GM18867 (cell line): ENCODE results near the gene FTO.

ENCODE experiments used
- ATAC-seq: cut with Tn5 transposase; IDR thresholded peaks from one replicate; pipeline ENCODE4 v1.9.1; 2021; ENCODE audit warnings: mild to moderate bottlenecking, moderate library complexity; ENCODE audit not compliant: unreplicated experiment

Gene FTO

DNA sequence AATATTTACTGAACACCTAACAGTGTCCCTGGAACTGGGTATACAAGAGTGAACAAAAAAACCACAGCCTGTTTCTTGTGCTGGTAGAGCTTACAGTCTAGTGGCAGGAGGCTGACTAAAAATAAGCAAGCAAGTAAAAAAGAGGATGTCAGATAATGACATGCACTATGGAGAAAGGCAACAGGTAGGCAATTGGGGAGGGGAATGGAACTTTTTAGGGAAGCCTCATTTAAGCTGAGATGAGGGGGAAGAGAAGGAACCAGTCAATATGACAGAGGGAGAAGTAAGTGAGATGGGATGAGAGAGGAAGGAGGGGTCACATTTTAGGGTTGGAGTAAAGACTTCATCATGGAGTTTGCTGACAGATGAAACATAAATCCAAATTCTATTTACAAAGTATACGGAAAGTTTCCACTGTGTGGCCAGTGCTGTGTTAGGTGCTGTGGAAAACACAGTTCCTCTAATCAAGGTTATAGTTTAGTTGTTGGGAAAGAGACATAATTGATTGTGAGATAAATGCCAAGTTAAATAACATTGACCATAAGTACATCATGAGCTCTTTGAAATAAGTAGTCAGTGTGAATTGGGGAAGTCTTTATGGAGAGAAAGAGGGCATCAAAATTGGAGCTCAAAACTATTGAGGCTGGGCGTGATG lies 251.4 kb downstream of the FTO start:
- no peak for ATAC-seq

DNA sequence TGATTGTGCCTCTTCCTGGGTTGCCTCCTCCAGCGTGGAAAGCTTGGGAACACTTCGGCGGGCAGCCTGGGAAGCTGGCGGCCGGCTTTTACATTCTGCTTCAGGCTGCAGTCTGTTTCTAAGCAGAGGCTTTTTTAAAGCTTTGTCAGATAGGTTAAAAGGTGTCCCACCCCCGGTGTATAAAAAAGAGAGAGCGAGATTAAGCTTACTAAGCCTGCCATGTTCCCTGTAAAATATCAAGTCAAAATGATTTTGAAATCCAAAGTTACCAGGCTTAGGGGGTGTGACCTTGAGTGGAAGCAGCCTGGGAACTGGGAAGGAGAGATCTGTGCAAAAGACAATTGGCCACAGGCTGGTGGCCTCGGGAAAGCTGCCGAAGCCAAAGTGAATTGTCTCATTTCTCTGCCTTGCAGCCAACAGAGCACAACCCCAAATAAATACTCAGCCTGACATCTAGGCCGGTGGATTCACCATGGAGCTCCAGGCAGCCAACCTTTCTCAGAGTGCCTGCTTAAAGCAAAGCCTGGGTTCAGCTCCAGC lies 254.5 kb downstream of the FTO start:
- ATAC-seq = no peak

DNA sequence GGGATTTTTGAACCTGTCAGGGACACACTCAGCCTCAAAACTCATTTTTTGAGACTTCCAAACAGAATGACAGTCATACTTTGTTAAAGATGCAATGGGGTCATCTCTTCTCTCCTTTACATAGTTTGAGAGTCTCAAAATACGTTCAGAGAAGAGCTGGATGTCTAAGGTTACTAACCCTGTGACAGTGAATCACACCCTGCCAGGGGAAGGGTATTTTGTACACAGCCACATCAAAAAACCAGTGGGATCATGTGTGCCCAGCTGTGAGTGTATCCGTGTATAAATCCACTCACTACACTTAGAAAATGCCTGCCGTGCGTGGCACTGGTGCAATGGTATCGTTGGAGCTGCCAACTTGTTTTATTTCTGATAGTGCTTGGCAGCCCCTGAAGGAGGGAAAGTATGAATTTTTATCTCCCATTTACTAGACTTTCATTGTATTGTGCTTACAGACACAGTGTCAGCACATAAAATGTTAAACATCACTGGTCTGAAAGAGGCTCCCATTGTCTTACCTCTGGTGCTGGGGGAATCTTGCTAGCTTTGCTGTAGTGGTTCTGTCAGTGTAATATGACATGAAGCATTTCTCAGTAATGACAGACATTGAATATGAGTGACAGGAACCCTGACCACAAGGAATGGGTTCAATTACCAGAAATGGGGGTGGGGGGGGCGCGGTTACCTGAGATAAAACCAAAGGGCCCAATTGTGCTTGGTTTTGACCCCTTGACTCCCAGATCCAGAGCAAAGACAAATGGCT lies 256.3 kb downstream of the FTO start:
- no peak for ATAC-seq

DNA sequence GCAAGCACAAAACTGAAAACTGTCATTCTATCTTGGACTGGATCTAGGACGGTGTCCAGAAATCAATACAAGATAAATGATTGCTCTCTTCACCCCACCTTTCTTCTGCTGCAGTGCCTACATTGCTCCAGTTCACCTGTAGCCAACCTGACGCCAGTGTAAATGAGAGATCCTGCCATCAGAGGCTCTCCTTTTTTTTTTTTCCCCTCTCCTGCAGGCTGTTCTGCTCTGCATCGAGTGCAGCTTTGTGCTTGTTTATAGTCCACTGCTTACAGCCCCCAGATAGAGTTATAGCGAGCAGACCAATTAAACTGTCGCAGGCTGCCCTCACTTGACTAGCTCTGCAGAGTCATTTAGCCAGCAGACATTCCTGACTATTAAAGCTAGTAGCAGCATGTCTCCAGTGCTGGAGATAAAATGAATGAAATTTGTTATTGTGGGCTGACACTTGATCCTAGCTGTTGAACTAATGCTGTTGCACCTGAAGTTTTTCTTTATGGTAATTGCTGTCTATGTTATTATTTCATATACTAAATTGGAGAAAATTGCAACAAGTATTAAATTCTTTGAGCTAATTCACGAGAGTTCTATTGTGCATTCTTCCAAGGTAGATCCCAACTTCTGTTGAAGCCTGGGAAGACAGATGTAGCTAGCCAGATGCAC lies 257.1 kb downstream of the FTO start:
- no peak for ATAC-seq

DNA sequence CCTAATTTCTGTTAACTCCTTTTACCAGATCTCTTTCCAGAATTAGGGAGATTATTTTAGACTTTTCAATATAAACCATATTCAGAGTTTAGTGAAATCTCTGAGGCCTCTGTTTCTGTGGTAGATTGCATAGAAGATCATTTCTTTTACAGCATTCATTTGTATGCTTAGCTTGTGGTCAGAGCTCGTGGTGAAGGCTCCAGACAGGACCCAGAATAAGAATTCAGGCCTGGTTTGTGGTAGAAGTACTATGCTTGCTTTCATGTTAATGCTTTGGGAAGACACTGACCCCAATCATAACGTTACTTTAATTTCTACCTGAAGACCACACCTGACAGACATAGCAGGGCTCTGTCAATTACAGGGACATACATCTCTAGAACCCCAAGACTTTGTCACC lies 258.1 kb downstream of the FTO start:
- no peak for ATAC-seq

DNA sequence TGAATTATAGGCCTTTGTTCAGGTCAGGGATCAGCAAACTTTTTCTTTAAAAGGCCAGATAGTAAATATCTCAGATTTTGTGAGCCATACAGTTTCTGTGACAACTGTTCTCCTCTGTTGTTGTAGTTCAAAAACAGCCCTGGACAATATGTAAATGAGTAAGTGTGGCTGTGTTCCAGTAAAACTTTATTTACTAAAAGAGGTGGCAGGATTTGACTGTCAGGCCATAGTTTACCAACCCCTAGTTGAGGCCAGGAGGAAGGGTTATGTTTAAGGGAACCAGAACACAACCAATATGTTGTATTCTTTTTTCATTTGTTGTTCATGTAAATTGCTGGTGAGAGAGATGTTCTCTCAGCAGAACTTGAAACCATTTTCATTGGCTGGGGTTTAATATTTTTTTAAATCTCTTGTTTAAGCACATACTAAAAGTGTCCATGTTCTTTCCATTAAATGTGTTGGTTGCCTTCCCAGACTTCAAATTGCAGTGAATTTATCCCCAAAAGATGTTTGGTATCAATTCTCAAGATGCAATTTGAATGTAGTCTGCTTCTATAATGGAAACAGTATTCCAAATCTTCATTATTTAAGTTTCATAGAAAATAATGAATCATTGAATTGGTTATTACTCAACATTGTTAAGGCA lies 260.3 kb downstream of the FTO start:
- no peak for ATAC-seq

DNA sequence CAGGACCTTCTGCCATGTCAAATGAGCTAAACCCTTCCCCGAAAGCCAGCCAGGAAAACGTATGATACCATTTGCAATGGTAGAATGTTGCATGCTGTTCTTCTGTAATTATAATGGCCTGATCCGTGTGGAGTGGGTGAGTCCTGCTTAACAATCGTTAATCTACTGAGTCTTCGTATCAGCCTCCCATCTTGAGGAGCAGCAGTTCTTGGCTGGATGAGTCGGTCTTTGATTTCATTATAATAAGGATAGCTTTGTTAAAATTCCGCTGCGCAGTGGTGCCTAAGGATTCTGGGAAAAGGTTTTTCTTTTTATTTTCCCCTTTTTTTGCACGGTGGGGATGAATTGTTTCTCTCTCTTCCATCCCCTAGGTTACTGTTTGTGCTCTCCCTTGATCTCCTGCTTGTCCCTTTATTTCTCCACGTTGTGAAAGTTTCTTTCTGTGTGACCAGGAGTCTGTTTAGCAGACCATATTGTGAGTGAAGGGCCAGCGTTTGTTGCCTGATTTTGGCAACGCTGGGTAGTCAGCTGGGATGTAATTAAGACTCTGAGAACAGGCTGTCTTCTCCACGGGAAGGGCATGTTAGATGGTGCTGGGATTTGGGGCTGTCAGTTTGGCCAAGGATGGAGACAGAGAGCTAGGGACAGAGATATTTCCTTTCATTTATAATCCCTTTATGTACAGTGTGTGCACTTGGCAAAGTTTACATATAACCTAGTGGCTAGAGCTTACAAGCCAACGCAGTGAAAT lies 263.0 kb downstream of the FTO start:
- ATAC-seq = no peak

DNA sequence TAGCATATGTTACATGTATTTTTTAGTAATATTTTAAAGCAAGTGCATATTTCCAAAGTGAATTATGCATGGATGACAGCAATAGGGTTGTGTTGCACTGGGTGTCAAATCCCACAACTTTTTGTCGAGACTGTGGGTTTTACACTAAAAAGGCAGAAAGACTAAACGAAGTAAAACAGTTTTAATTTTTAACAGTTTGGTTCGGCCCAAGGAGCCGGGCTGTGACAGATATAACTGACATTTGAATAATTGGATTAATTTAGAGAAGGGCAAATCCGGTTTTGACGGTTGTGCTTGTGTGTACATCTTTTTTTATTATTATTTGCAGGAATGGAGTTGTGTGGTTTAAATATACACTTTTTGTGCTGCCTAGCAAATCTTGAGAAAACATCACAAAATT lies 263.6 kb downstream of the FTO start:
- no peak for ATAC-seq

DNA sequence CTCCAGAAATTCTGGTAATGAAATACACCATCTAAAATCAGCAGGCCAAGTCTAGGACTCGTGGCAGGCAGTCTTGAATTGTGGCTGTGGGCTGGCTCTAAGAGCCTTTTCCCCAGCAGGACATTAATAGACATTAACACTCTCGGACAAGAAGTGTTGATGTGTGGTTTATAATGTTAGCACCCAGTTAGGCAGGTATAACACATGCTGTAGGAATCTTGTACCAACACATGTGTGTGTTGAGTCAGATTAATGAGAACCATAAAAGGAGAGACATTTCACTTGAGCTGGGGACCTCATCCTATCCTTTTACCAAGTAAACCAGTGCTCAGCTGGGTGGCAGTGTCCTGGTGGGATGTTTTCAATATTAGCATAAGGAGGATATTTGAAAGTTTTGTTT lies 264.5 kb downstream of the FTO start:
- no peak for ATAC-seq

DNA sequence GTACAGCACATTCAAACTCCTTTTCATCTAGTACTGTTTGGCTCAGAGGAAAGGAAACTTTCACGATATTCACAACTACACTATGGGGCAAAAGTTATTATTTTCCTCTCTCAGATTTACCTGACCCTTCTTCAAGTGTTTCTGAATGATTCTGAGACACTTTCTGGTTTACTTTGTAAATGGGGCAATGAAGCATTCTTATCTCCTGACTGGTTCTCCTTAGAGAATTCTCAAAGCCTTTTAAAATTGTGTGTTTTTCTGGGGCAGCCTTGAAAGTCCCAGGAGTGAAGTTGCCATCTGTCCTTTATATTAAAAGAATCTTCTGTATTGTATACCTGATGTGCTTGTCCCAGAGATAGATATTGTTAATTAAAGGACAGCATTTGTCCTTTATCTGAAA lies 264.9 kb downstream of the FTO start:
- ATAC-seq = no peak

DNA sequence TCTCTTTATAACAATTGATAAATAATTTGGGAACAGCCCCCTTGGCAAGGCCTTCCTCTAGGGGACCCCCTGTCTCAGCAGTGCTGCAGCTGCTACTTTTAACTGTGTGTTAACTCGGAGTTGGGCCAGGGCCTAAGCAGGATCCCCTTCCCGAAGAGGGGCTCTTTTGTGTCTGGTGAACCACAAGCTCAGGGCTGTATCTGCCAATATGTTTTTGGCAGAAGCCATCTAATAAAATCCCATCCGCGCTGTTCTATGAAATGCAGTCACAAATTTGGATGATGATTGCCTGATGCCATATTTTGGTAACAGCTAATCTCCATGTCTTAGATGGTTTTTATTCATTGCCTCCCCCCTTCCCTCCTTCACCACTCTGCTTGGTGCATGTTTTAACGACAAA lies 267.7 kb downstream of the FTO start:
- ATAC-seq = no peak

DNA sequence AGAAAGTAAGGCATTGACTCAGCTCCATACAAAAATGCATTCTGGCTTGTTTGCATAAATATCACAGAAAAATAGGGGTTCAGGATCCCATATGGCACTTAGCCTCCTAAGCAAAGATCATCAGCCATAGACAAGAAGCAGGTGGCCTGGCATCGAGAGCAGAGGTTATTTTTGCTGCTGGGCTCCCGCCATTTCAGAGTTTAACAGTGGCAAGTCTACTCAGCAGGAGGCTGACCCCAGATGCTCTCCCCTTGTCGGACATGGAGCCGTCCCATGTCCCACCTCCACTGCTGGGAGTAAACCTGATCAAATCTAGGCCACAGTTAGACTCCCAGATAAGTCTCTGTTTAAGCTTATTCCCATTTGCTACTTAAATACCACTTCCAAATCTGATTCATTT lies 269.1 kb downstream of the FTO start:
- no peak for ATAC-seq

DNA sequence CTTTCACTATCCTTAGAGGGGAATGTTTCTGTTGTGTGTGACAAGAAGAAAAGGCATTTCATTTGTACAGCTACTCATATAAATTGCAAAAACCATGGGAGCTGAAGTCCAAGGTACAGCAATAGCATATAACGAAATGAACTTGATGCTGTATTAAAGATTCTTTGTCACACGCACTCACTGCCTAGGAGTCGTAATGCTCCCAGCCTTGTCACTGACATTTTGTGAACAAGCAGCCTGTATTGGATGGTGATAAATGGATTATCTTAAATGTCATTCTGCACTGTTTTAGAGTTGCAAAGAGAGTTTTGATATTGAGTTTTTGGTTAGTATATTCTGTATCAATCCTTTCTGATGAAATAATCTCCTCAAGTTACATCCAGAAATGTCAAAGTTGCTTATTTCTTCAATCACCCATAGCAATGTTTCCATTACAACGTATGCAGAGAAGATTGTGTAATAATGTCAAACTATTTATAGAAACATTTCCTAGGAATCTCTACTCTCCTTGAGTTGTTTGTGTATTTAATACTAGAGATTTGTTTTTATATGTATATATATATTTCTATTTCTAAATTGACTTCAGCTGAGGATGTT lies 270.6 kb downstream of the FTO start:
- no peak for ATAC-seq

DNA sequence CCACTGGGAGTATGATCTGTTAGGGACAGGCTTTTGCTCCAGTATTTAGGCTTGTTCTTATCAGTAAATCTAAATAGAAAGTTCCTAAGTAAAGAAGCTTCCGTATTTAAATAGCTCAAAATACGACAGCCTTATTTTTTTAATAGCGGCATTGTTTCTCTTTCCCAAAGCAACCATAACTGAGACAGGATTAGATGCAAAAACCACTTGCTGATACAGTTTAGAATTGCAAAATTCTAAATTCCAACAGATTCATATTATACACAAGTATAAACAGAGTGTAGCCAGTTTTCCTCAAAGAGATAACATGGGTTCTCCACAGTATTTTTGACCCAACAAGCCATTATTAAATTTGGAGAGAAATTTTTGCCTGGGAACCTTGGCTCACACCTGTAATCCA lies 276.7 kb downstream of the FTO start:
- ATAC-seq = no peak

DNA sequence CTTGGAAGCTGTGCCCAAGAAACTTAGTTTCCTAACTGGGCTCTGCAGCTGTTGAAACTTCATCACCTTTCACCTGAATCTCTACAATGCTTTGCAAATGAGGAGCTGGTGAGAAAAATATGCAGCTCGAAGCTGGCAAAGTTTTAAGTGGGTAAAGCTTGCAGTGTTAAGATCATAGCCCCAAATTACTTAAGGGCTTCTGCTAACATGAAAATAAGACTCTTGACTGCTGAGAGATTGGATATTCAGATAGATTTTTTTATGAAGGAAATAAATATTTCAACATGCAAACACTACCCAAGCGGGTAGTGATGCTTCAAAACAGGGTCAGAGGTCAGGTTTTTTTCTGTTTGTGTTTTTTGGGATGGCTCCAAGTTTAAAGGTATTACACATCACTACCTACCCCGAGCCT lies 278.7 kb downstream of the FTO start:
- ATAC-seq = no peak

DNA sequence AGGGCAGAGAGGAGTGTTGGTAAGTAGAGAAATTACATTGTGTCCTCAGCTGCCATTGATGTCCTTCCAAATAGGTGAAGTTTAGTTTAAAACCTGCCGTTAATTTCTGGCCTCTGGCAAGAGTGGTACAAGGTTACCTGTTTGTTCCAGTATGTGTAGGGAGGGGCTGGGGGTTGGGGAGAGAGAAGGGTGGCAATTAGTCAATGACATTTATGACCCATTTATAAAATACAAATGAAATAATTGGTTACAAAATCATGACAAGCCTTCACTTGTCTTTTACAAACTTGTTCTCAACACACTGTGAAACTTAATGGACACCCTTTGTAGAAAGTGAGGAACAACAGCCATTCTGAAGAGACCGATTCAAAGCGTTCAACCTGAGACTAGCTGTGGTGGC lies 281.0 kb downstream of the FTO start:
- ATAC-seq = no peak

DNA sequence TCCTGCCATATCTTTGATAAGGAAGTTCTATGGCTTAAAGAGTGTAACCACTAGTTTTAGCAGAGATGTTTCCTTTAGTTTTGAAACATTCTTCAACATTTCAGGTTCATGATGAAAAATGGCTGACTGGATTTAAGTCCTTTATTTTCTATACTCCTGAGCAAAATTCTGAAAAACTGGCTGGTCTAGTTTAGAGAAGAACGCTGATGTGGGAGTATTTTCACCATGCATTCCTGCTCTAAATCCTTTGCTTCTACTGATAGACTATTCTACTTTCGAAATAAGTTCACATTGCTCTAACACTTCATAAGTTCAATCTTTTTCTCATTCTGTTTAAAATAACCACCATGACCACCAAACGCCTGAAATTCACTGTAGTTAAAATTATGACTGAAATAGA lies 281.9 kb downstream of the FTO start:
- no peak for ATAC-seq

DNA sequence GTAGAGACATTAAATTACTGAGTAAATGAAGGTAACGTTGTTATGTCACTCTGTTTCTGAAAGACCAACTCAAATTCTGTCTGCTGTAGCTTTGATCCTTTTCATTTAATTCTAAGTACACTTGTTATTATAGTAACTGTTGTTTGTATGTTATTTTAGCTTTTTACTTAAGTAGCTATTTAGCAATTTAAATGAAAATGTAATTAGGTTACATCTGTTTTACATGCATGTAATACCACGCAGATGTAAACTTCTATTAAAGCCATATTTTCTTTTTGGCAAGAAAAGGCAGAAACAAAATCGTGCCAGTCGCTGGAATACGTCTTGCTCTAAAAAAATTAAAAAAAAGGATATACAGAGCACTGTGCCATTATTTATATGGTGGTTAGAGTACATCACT lies 282.8 kb downstream of the FTO start:
- ATAC-seq = no peak

DNA sequence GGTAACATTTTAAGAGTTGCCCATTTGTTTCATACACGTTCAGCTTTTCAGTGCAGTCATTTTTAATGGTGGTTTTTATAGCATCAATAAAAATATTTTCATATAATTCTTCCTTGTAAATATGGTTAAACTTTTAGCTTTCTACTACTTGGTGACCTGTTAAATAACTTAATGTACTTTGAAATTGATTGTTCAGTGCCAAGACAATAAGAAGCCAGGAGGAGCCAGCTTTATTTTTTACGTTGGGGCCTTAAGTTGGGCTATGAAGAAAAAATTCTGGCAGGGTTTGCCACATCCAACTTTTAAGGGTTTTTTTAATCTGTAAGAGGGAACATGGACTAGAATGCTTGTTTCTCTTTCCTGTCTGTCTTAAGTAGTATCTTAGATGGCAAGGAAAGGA lies 284.2 kb downstream of the FTO start:
- ATAC-seq = no peak

DNA sequence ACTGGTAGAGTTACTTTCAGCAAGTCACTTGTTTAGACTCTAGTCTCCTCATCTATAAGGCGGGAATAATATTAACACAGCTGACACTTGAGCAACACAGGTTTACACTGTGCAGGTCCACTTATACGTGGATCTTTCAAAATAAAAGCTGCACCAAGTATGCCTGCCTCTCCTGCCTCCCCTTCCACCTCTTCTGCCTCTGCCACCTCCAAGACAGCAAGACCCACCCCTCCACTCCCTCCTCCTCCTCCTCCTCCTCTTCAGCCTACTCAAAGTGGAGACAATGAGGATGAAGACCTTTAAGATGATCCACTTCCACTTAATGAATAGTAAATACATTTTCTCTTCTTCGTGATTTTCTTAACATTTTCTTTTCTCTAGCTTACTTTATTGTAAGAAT lies 285.6 kb downstream of the FTO start:
- ATAC-seq = no peak
